ENCODE results near the gene TREML2. TPM values are rescaled to one million over a fixed set of nuclear protein-coding genes. Genes with fewer than 3 reads are reported as not detected.
"Not testable (repeated sequence)": the region's sequence is repeated elsewhere in the genome, so short reads cannot be mapped to it uniquely, and the experiment has no call there.

Gene TREML2, protein sequence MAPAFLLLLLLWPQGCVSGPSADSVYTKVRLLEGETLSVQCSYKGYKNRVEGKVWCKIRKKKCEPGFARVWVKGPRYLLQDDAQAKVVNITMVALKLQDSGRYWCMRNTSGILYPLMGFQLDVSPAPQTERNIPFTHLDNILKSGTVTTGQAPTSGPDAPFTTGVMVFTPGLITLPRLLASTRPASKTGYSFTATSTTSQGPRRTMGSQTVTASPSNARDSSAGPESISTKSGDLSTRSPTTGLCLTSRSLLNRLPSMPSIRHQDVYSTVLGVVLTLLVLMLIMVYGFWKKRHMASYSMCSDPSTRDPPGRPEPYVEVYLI
- total RNA-seq = 1 to 10 TPM; 1.5 to 8.1 TPM

DNA sequence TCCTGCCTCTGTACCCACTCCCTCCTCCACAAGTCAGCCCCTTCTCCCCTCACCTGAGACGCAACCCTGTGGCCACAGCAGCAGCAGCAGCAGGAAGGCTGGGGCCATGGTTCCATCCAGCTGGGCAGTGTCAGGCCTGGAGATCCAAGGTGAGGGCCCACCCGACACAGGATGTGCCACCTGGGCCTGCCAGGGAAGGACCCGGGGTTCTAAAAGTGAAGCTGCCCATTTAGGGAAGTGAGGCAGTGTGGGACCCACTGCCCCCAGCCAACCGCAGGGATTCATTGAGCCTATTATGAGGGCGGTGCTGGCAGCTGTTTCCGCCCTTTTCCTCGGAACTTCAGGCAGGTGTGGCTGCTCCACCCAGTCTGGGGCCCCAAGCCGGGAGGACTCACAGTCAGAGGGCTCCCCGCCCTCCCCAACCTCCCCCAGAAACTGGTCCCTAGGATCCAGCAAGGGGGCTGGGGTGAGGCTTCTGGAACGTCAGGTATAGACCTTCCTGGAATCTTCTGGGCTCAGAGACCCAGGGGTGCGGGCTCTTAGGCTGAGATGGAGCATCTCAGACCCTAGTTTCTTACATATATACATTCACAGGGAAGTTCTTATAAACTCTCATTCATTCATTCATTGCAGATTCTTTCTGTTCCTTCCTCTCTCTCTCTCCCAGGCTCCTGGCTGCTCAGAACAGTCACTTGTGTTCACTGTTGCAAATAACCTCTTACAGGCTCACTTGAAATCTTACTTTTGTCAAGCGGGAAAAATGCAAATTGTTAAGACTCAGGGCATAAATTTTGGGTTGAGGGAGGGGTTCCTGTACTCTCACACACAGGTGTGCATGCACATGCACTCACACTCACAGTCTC is at the start of gene TREML2:
Gene TREML2 (minus strand): TSS at position 249 of the 863 bp plus-strand sequence. CDS start 141 bp downstream, at position 108.
- DNase-seq (ENCODE audit: low spot score) = no peak
- H3K27me3 Mint-ChIP-seq = no peaks in the 10 kb centered on the region
- peak within 1 kb of the TSS; percentile 79 for H3K4me3 Mint-ChIP-seq
- peak; percentile 45 to 50 for ATAC-seq
- peaks cover 59 to 60% of the 10 kb centered on the region in 2 donors for H3K4me1 Mint-ChIP-seq (ENCODE audit: low read depth in 2 of 2)
- H3K27ac Mint-ChIP-seq = peak within 1 kb of the TSS; percentile 97 to 99
- H3K9me3 Mint-ChIP-seq = peaks cover 4% of the 10 kb centered on the region
- H3K36me3 Mint-ChIP-seq = peaks cover 5% of the 10 kb centered on the region

GRCh38 chr6:41247882-41248705 is 47.1 kb upstream of the TREML2 start:
- Mint-ChIP-seq H3K4me3 (peak overlapping the region; percentile 16), H3K27ac (peak overlapping the region; percentile 24 to 47), H3K4me1 (ENCODE audit: low read depth in 2 of 2) (peaks cover 19 to 20% of the 10 kb centered on the region in 2 donors), H3K36me3 (peaks cover 6% of the 10 kb centered on the region), H3K27me3 (peaks cover 4 to 14% of the 10 kb centered on the region in 2 donors), H3K9me3 (peaks cover 4% of the 10 kb centered on the region)
- DNase-seq (ENCODE audit: low spot score) = no peak
- ATAC-seq = peak; percentile 11 to 38

GRCh38 chr6:41247288-41247865 is 46.4 kb upstream of the TREML2 start:
- Mint-ChIP-seq H3K36me3 (peaks cover 3% of the 10 kb centered on the region), H3K4me1 (ENCODE audit: low read depth in 2 of 2) (peaks cover 25 to 27% of the 10 kb centered on the region in 2 donors), H3K9me3 (peaks cover under 1% of the 10 kb centered on the region), H3K27me3 (peaks cover 1 to 9% of the 10 kb centered on the region in 2 donors), H3K27ac (no peak overlapping the region), H3K4me3 (no peak overlapping the region)
- DNase-seq (ENCODE audit: low spot score) (no peak), ATAC-seq (peak in 1 of 2 donors; percentile 57)

DNA sequence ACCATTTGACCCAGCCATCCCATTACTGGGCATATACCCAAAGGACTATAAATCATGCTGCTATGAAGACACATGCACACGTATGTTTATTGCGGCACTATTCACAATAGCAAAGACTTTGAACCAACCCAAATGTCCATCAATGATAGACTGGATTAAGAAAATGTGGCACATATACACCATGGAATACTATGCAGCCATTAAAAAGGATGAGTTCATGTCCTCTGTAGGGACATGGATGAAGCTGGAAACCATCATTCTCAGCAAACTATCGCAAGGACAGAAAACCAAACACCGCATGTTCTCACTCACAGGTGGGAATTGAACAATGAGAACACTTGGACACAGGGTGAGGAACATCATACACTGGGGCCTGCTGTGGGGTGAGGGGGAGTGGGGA is 45.6 kb upstream of the TREML2 start:
- not testable (repeated sequence) for H3K36me3 Mint-ChIP-seq, H3K4me3 Mint-ChIP-seq, H3K27ac Mint-ChIP-seq

DNA sequence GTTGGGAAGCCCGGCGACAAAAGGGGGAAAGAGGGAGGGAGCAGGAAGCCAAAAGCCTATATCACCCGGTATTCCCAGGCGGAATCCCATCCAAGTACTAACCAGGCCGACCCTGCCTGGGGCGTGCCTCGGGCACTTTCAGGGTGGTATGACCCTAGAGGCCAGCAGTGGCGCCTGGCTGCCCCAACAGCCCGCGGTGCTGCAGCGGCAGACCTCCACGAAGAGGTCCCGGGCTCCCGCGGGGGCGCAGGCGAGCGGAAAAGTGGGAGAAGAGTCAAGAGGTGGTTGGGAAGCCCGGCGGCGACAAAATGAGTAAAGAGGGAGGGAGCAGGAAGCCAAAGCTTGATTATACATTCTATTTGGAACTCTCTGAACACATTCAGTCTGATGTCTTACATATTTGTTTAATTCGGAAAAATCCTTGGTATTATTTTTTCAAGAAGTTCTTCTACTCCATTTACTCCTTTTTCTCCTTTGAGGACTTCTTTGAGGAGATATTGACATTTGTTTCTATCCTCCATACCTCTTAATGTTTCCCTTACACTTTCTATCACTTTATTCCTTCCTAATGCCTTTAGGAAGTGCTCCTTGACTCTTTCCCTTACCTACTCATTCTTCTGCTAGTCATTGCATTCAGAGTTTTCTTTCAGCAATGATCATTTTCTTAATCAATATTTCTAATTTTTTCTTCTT is 38.7 kb upstream of the TREML2 start:
- no peak overlapping the region for H3K4me3 Mint-ChIP-seq
- H3K27me3 Mint-ChIP-seq = peaks cover 0 to 13% of the 10 kb centered on the region in 2 donors
- H3K4me1 Mint-ChIP-seq (ENCODE audit: low read depth in 2 of 2) = peaks cover 8 to 10% of the 10 kb centered on the region in 2 donors

More for the DNA sequence above, 45.6 kb upstream of the TREML2 start:
- not testable (repeated sequence) for H3K27me3 Mint-ChIP-seq; H3K9me3 Mint-ChIP-seq; DNase-seq (ENCODE audit: low spot score); ATAC-seq
- H3K4me1 Mint-ChIP-seq (ENCODE audit: low read depth in 2 of 2) = peaks cover 25 to 27% of the 10 kb centered on the region in 2 donors

DNA sequence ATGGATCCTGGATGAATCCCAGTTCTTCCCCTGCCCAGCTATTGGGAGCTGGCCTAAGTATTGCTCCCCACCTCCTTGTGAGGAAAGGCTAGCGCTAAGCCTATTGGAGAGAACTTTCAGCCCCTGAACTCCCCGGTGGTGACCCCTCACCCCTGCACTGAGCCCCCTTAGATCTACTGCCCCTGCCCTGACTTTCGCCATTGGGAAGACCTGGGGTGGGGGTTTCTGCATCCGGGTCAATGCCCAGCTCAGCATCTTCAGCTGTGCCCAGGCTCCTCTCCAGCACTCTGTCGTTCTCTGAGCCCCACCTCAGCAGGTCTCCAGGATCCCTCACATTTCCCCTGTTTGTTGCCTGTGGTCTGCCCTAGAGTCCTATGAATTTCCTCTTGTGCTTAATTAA is 36.2 kb upstream of the TREML2 start:
- Mint-ChIP-seq H3K9me3 (no peaks in the 10 kb centered on the region), H3K4me3 (no peak overlapping the region), H3K27me3 (peaks cover 0 to 13% of the 10 kb centered on the region in 2 donors), H3K27ac (peak overlapping the region in 1 of 2 donors; percentile 62), H3K36me3 (no peaks in the 10 kb centered on the region), H3K4me1 (ENCODE audit: low read depth in 2 of 2) (peaks cover 7 to 11% of the 10 kb centered on the region in 2 donors)
- no peak for ATAC-seq
- DNase-seq (ENCODE audit: low spot score) = no peak

More for the DNA sequence above, 38.7 kb upstream of the TREML2 start:
- Mint-ChIP-seq H3K27ac (no peak overlapping the region), H3K36me3 (no peaks in the 10 kb centered on the region), H3K9me3 (no peaks in the 10 kb centered on the region)
- no peak for DNase-seq (ENCODE audit: low spot score)
- ATAC-seq = no peak

DNA sequence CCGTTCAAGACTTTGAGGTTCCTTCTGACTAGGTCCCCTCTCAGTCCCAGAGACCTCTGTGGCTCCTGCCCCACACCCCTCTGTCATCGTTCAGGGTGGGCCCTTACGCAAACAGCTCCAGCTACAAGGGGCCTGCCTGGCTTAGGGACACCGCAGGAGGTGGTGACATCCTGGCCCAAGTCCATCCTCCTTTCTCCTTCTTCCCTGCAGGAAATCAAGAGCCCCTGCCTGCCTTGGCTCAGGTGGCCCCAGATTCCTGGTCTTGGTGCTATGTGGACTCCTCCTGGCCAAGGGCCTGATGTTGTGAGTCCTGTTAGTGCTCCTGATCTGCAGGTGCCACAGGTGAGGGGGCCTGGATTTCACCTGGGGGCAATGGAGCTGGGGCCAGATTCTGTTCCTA is 35.3 kb upstream of the TREML2 start:
- Mint-ChIP-seq H3K4me3 (no peak overlapping the region), H3K27ac (peak overlapping the region in 1 of 2 donors; percentile 62)

GRCh38 chr6:41232667-41233066 is 31.7 kb upstream of the TREML2 start:
- Mint-ChIP-seq H3K36me3 (no peaks in the 10 kb centered on the region), H3K9me3 (no peaks in the 10 kb centered on the region), H3K4me1 (ENCODE audit: low read depth in 2 of 2) (peaks cover 24 to 26% of the 10 kb centered on the region in 2 donors), H3K4me3 (peak overlapping the region; percentile 40), H3K27ac (peak overlapping the region; percentile 76 to 82), H3K27me3 (peaks cover 0 to 4% of the 10 kb centered on the region in 2 donors)
- DNase-seq (ENCODE audit: low spot score) (no peak), ATAC-seq (peak; percentile 61 to 79)

More for the DNA sequence above, 35.3 kb upstream of the TREML2 start:
- Mint-ChIP-seq H3K36me3 (no peaks in the 10 kb centered on the region), H3K9me3 (no peaks in the 10 kb centered on the region), H3K27me3 (peaks cover 0 to 13% of the 10 kb centered on the region in 2 donors), H3K4me1 (ENCODE audit: low read depth in 2 of 2) (peaks cover 10 to 18% of the 10 kb centered on the region in 2 donors)
- DNase-seq (ENCODE audit: low spot score) (no peak), ATAC-seq (no peak)

DNA sequence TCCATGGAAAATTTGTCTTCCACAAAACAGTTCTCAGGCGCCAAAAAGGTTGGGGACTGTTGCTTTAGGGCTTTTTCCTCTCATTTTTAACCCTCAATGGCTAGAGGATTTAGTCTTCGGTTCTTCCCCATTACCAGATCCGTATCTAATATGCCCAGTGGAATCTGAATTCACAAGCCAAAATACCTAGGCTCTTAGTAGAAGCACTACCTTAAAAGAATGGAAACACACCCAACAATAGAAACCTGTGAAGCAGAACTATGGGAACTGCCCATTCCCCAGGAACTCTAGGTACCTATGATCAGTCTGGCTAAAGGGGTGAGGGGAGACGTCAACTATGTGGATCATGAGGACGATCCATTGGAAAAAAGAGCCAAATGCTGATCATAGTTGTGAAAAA is 30.3 kb upstream of the TREML2 start:
- Mint-ChIP-seq H3K4me1 (ENCODE audit: low read depth in 2 of 2) (peaks cover 25 to 26% of the 10 kb centered on the region in 2 donors), H3K27me3 (no peaks in the 10 kb centered on the region), H3K4me3 (no peak overlapping the region), H3K9me3 (no peaks in the 10 kb centered on the region), H3K36me3 (no peaks in the 10 kb centered on the region), H3K27ac (peak overlapping the region in 1 of 2 donors; percentile 32)
- ATAC-seq (no peak), DNase-seq (ENCODE audit: low spot score) (no peak)

DNA sequence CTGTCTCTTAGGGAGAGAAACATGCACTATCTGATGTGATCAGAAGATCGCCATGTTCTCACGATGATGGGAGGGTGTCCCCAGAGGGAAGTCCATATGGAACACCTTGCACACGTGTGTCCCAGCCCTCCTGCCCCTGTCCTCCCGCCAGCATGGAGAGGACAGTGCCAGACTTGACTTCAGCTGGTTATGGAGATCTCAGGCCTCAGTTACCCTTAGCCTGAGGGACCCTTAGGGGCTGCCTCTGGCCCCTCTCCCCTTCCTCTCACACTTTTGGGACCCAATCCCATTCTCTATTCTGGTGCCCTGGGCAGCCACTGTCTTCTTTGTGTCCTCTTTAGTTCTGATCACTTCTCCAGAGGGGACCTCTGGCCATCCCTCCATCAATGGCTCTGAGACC is 28.8 kb upstream of the TREML2 start:
- peaks cover 25 to 26% of the 10 kb centered on the region in 2 donors for H3K4me1 Mint-ChIP-seq (ENCODE audit: low read depth in 2 of 2)
- H3K27me3 Mint-ChIP-seq = no peaks in the 10 kb centered on the region
- ATAC-seq (no peak), DNase-seq (ENCODE audit: low spot score) (no peak)
- H3K27ac Mint-ChIP-seq = no peak overlapping the region
- H3K4me3 Mint-ChIP-seq = no peak overlapping the region
- no peaks in the 10 kb centered on the region for H3K9me3 Mint-ChIP-seq
- no peaks in the 10 kb centered on the region for H3K36me3 Mint-ChIP-seq

DNA sequence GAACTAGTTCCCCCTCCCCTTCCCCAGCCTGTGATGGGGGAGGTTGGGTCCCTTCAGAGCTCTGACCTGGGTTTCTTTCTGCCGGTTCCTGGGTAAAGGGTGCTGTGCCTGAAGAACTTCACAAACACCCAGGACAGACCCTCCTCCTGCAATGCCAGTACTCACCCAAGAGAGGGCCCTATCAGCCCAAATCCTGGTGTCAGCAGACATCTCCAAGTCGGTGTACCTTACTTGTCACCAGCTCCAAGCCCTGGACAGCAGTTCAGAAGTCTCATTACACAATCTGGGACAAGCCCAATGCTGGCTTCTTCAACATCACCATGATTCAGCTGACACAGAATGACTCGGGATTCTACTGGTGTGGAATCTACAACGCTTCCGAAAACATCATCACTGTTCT is 27.7 kb upstream of the TREML2 start:
- H3K4me1 Mint-ChIP-seq (ENCODE audit: low read depth in 2 of 2) = peaks cover 25 to 26% of the 10 kb centered on the region in 2 donors
- DNase-seq (ENCODE audit: low spot score) = no peak
- H3K36me3 Mint-ChIP-seq = no peaks in the 10 kb centered on the region
- no peaks in the 10 kb centered on the region for H3K9me3 Mint-ChIP-seq
- no peaks in the 10 kb centered on the region for H3K27me3 Mint-ChIP-seq
- no peak for ATAC-seq
- no peak overlapping the region for H3K27ac Mint-ChIP-seq
- no peak overlapping the region for H3K4me3 Mint-ChIP-seq

GRCh38 chr6:41228096-41228495 is 27.1 kb upstream of the TREML2 start, which contains the start of gene TREML4:
Gene TREML4, plus strand, starts transcription at chr6:41228349. Its CDS starts 79 bp downstream, at chr6:41228428.
- Mint-ChIP-seq H3K9me3 (no peaks in the 10 kb centered on the region), H3K36me3 (no peaks in the 10 kb centered on the region), H3K4me1 (ENCODE audit: low read depth in 2 of 2) (peaks cover 25% of the 10 kb centered on the region in 2 donors), H3K27me3 (no peaks in the 10 kb centered on the region), H3K27ac (peak within 1 kb of the TSS in 1 of 2 donors; percentile 72), H3K4me3 (no peak within 1 kb of the TSS)
- DNase-seq (ENCODE audit: low spot score) (no peak), ATAC-seq (peak in 1 of 2 donors; percentile 37)
